KG1 (cell line): ENCODE measurements around the gene COG5.

Experiments used
- DNase-seq: peaks from one replicate; lab custom pipeline; 2025; lab: John Stamatoyannopoulos, UW

COG5 gene

DNA sequence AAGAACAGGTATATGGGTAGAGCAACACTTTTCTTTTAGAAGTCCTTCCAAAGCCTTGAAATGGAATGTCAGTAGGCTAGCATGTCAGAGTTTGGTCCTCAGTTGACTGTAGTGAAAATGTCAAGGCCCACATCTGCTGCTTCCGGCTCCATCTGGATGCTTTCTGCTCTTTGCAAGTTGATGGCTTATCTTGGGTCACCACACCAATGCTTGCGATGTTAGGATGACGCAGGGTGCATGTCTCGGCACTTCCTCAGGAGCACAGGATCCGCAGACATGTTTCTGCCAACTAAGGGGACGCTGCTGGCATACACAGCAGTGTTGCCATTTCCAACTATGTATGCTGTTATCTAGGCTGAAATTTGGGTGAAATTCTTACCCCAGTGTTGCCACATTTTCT, 408.9 kb downstream of the COG5 start:
- DNase-seq = no peak

DNA sequence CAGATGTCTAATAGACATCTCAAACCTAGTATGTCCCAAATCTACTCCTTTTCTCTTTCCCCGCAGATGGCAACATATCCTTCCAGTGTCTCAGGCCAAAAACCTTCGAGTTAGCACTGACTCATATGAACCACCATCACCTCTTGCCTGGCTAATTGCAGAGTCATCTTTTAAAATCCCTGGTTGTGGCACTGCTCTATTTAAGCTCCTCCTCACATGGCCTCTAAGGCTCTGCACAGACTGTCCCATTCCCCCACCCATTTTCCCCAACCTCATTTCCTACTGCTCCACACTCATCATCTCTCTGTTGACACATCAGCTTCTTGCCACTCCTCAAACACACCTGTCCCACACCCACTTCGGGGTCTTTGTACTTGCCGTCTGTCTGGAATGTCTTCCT, 411.7 kb downstream of the COG5 start:
- DNase-seq = no peak
